ENCODE results near the gene TSC2.
A peak's percentile ranks its signal among the peaks of the same experiment; 100 is the strongest.
"Not testable (repeated sequence)": the region's sequence is repeated elsewhere in the genome, so short reads cannot be mapped to it uniquely, and the experiment has no call there.

Gene TSC2

GRCh38 chr16:2009791-2010510 lies 37.8 kb upstream of the TSC2 start, which contains the start of gene ZNF598:
ZNF598 (minus strand) TSS chr16:2009821.
- peak; percentile 66 to 69 for DNase-seq (ENCODE audit: low read depth in 2 of 2)

GRCh38 chr16:2011726-2012125 lies 36.1 kb upstream of the TSC2 start:
- not testable (repeated sequence) for DNase-seq (ENCODE audit: low read depth in 2 of 2)

- no peak for DNase-seq (ENCODE audit: low read depth in 2 of 2)
Observed at GRCh38 chr16:2013527-2013926, 34.3 kb upstream of the TSC2 start.

- DNase-seq (ENCODE audit: low read depth in 2 of 2), result no peak
Observed at GRCh38 chr16:2015117-2015946, 32.5 kb upstream of the TSC2 start.

- no peak for DNase-seq (ENCODE audit: low read depth in 2 of 2)
Observed at GRCh38 chr16:2015947-2016208, 31.9 kb upstream of the TSC2 start.

GRCh38 chr16:2016407-2016922 lies 31.3 kb upstream of the TSC2 start:
- no peak for DNase-seq (ENCODE audit: low read depth in 2 of 2)

GRCh38 chr16:2019518-2019920 lies 28.3 kb upstream of the TSC2 start, which contains the start of gene NPW:
NPW (plus strand) TSS chr16:2019785.
- no peak for DNase-seq (ENCODE audit: low read depth in 2 of 2)

- DNase-seq (ENCODE audit: low read depth in 2 of 2), result no peak
Observed at GRCh38 chr16:2019921-2020831, 27.6 kb upstream of the TSC2 start.

- DNase-seq (ENCODE audit: low read depth in 2 of 2), result no peak
Observed at GRCh38 chr16:2022723-2023091, 25.1 kb upstream of the TSC2 start.

GRCh38 chr16:2023092-2024031 lies 24.4 kb upstream of the TSC2 start:
- DNase-seq (ENCODE audit: low read depth in 2 of 2), result peak; percentile 95 to 96

GRCh38 chr16:2024032-2024420 lies 23.8 kb upstream of the TSC2 start:
- DNase-seq (ENCODE audit: low read depth in 2 of 2), result no peak

GRCh38 chr16:2025251-2025650 lies 22.5 kb upstream of the TSC2 start:
- no peak for DNase-seq (ENCODE audit: low read depth in 2 of 2)

GRCh38 chr16:2025878-2026460 lies 21.8 kb upstream of the TSC2 start:
- DNase-seq (ENCODE audit: low read depth in 2 of 2), result no peak

GRCh38 chr16:2026461-2027023 lies 21.2 kb upstream of the TSC2 start, which contains the start of gene NHERF2:
NHERF2 (plus strand) TSS chr16:2026902; CDS start chr16:2027006, 104 bp downstream.
- no peak for DNase-seq (ENCODE audit: low read depth in 2 of 2)

- no peak for DNase-seq (ENCODE audit: low read depth in 2 of 2)
Observed at GRCh38 chr16:2027024-2028010, 20.5 kb upstream of the TSC2 start.

GRCh38 chr16:2028146-2028545 lies 19.6 kb upstream of the TSC2 start:
- no peak for DNase-seq (ENCODE audit: low read depth in 2 of 2)

- DNase-seq (ENCODE audit: low read depth in 2 of 2), result no peak
Observed at GRCh38 chr16:2028620-2029220, 19.1 kb upstream of the TSC2 start.

GRCh38 chr16:2029350-2029749 lies 18.4 kb upstream of the TSC2 start:
- DNase-seq (ENCODE audit: low read depth in 2 of 2), result no peak

Data from activated CD4-positive, alpha-beta T cell treated with anti-CD3 and anti-CD28 coated beads for 24 hours (primary cell).